GM21515 (cell line): ENCODE data around the gene TAF3.
A peak's percentile ranks its signal among the peaks of the same experiment; 100 is the strongest.
"Not testable (repeated sequence)": the region's sequence is repeated elsewhere in the genome, so short reads cannot be mapped to it uniquely, and the experiment has no call there.

Experiments
- ATAC-seq: cut with Tn5 transposase; IDR thresholded peaks from one replicate; pipeline ENCODE4 v1.9.1; 2021; ENCODE audit not compliant: unreplicated experiment

Gene TAF3

DNA sequence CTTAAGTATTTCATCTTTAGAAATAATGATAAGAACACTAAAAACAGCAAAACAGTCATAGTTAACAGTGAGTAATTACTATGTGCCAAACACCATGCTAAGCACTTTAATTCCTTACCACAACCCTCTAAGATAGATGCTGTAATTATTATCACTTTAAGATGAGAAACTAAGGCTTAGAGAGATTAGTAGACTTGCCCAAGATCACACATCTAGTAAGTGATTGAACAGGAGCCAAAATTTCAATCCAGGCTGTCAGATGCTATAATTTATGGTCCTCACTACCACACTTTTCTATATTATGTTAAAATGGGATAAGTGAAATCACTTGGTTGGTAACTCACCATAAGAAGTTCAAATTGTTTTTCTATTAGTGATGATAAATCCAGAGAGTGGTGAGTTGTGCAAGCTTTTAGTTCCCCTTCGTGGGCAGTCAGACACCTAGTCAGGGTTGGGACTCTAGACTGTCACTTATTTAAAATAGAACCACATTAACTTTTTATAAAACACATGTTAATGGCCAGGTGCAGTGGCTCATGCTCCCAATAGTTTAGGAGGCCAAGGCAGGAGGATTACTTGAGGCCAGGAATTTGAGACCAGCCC lies 150.3 kb downstream of the TAF3 start:
- no peak for ATAC-seq

DNA sequence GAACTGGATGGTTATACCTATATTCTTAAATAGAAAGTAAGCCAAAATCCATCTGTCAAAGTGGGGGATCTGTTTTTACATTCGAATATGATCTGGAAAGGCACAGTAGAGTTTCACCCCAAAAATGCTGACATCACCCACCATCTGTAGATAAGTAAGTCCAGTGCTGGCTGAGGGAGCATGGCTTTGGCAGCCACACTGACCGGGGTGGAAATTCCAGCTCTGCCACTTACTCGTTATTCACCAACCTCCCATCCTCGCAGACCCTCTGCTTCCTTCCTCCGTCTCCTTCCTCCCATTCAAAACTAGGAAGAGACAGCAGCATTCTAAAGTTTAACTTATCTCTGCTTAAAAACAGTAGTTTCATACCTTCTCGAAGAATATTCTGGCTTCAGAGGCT lies 151.3 kb downstream of the TAF3 start:
- ATAC-seq: no peak

DNA sequence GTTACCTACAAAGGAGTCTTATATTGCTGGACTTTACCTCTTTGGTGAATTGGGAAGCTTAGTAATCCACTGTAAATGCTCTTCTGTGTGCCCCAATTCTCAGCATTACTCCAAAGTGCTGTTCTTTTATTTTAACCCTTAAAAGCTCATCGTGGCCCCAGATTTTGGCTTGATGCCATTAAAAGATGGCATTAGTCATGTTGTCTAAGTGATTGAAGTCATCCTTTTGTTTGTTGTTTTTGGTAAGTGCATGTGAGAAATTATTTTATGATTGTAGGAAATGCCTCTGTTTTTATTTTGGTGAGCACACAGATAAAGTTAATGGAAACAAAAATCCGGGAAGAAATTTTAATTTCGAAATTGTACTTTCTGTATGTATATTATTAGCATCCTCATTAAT lies 153.6 kb downstream of the TAF3 start:
- ATAC-seq: no peak

DNA sequence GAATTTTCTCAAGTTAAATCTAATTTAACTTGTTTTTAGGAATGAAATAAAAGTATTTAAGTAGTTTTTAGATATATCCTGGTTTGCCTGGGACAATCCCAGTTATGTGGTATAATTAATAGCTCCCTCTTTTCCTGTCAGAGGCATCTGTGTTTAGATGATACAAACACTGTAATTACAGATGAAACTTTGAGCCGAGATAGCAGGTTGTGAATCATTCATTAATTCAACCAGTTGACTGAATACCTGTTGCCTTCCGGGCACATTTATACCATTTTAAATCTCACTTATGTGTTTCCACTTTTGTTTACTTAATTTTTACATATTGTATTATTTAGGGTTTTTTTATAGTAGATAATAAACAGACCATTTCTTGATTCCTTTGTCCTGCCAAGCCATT lies 154.1 kb downstream of the TAF3 start:
- ATAC-seq: no peak

DNA sequence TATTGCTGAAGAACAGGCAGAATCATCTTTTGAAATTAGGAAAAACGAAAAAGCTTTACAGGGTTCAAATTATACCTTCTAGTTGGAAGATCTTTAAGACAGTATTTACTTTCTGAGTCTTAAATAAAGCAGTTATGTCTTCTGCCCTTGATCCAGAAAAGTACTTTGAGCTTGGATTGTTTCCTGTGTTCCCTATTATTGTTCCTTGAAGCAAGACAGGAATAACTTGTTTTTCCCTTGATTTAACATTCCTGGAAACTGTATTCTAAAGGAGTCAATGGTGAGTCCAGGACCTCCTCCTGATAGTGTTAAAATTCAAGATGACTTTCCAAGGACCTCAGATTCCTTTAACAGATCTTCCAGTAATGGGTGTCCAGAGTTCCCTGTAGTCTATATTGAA lies 161.9 kb downstream of the TAF3 start:
- no peak for ATAC-seq

DNA sequence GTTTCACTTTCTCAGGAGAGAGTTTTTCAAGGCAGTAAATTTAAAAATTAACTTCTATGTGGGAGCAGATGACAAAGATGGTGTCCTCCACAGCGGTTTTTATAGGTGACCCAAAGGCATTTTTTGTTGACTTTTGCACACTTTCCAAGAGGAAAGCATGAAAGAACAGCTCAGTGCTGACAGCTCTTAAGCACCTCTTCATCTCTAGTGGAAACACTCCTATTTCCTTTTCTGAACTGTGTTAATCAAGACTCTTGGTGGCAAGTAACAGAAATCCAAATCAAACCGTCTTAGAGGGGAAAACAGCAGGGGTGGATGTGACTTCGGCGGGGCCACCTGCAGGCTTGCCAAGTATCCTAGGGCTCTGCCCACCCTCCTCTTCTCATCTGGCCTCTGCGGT lies 164.4 kb downstream of the TAF3 start:
- ATAC-seq: no peak

DNA sequence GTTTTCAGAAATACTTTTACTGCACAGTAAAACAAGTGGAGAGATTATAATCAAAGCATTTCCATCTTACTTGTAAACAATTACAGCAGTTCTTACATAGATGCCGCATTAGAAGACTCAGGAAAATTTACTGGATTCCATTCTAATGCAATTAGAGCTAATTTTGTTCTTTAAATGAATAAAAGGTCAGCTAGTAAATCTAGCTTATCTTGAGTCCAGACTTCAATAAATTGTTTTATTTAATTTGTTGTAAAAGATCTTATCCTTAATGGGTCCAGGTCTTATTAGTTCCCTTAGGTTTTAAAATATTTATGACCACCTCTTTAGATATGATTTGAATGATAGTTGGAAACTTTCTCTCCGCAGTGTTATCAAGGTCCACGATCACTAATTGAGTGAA lies 166.0 kb downstream of the TAF3 start:
- ATAC-seq: no peak

DNA sequence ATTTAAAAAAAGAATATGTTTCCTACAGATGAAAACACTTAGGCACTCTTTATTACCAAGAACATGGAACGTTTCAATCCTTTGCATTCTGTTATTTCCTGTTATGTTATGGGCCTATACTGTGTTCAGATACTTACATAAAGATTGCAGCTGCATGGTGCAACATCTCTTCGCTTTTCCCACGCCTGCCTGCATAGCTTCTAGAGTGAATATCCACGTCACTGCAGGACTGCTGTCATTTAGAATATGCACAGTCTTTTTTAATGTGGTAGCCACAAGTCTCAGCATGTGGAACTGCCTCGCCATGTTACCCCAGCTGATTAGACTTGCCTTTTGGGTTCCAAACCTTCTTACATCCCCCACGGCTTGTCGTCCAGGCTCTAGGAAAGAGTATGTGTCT lies 166.6 kb downstream of the TAF3 start:
- ATAC-seq: no peak

DNA sequence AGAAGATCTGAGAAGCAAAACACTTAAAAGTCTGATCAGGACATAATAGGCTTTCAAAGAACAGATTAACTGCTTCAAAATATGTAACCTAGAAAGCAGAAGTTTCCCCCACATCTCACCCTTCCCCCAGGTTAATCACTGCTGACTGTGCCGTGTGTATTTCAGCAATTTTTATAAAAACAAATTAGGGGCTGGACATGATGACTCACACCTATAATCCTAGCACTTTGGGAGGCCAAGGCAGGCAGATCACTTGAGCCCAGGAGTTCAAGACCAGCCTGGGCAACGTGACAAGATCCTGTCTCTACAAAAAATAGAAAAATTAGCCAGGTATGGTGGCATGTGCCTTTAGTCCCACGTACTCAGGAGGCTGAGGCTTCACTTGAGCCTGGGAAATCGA lies 168.5 kb downstream of the TAF3 start:
- ATAC-seq: no peak

DNA sequence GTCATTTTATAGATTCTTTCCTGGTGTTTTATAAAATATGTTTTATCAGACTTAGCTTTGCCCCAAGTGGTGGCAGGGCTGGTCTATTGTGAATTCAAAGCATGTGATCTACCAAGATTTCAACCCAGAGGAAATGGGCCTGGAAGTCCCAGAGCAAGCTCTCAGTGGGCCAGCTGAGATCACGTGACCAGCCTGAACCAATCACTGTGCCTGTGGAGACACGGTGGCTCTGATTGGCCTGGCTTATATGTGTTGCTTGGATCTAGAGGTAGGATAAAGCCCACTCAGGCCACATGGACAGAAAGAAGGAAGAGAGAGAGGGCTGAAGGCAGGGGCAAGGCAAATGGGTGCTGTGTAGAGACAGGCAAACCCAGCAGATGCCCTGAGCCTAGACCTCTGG lies 170.7 kb downstream of the TAF3 start:
- no peak for ATAC-seq

DNA sequence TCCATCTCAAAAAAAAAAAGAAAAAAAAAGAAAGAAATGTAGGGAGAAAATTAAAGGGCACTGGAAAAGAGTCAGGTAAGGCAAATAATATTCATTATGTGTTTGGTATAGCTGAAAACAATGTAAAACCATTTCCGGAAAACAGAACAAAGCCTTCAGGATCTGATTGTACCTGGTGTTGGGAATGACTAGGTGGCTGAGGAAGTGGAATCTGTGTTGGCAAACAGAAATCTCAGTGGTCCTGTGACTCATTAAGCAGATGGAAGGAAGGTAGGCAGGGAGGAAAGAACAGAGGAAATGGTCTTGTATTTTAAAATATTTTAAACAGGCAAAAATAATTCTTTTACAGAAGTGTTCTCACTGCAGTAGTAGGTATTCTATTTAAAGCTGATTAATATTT lies 180.5 kb downstream of the TAF3 start:
- ATAC-seq: no peak

DNA sequence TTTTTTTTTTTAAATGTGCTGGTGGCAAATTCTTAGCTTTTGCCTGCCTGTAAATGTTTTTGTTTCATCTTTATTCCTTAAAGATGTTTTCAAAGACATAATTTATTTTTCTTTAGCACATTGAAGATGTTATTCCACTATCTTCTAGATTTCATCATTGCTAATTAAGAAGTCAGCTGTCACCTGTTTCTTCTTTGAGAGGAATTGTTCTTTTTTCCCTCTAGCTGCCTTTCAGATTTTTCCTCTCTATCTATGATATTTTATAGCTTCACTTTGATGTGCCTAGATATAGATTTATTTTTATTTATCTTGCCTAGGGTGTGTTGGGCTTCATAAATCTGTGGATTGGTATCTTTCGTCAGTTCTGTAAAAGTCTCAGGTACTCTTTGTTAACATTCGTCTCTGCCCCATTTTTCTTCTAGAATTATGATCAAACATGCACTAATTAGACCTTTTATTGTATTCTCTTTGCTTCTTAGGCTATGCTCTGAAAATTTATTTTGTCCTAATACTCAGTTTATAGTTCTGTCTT lies 186.2 kb downstream of the TAF3 start:
- no peak for ATAC-seq

DNA sequence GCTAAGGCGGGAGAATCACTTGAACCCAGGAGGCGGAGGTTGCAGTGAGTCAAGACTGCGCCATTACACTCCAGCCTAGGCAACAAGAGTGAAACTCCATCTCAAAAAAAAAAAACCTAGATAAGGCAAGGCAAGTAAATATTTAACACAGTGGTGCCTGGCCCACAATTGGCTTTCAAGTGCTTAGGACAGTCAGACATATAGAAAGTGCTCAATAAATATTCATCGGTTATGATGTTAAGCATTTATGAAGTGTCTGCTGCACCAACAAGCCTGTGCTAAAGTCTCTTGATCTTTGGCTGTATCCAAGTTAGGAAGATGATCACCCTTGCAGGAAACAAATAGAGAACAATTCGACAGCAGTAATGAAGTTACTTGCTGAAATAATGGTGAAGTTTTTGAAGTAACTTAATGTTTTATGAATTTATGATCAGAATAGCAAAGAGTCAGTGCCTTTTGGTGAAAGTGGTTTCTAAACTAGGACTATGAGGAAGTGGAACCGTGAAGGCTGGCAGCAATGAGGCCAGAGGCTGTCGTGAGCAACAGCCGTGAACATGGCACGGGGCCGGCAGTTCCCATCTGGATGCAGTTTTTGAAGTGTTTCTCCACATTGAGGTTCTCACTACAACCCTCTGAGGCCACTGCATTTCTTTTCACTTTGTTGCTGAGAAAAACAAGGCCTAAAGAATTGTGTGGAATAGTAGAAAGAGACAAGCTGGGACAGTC lies 188.1 kb downstream of the TAF3 start:
- ATAC-seq: peak; percentile 58

DNA sequence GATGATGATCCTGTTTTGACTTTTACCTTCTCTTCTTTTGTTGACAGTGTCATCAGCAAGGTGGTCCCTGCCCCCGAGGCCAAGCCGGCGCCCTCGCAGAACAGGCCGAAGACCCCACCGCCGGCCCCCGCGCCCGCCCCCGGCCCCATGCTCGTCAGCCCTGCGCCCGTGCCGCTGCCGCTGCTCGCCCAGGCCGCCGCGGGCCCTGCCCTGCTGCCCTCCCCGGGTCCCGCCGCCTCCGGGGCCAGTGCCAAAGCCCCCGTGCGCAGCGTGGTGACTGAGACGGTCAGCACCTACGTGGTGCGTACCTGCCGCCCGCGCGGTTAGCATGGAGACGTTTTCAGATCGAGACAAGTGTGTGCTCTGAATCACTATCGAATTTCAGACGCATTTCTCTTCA lies 190.7 kb downstream of the TAF3 start:
- ATAC-seq: no peak

DNA sequence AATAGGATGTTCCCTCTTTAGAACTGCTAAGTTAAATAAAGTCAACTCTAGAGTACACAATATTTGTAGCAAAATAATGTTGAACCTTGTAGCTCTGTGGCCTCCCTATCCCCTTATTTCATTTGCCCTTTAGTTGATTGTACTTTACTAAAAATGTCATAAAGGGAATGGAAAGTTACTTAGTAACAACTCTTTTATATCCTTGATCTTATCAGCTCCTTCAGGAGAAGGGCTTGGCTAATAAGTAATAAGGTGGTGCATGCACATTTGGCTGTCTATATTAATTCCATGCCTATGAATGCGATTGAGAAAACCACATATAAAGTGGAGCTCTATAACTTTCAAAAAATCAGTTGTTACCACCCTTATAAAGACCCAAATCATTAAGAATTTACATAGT lies 194.7 kb downstream of the TAF3 start:
- no peak for ATAC-seq

DNA sequence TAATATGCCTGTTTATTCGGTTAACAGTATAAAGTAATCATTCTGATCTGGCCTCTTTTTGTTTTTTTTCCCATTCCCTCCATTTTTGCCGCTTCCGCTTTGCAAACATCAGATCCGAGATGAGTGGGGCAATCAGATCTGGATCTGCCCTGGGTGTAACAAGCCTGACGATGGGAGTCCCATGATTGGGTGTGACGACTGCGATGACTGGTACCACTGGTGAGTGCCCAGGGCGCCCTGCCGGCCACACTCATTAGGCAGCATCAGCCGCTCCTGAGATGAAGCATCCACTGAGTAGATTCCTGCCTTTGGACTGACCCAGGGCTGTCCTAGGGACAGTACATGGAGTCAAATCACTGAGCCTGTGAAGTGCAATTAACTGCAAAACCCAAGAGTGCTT lies 195.3 kb downstream of the TAF3 start:
- no peak for ATAC-seq

DNA sequence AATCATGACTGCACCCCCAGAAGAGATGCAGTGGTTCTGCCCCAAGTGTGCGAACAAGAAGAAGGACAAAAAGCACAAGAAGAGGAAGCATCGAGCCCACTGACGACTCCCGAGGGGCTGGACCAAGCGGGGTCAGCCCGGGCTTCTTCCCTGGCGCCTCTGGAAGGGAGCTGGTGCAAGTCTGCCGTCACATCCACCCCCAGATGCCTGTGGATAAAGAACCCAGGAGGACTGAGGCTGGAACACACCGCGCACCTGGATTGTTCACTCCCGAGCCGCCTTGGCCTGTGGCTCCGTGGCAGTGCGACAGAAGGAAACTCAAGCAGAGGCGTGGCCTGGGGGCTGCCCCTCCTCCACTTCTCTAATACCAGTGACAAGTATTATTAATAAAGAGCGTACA lies 196.3 kb downstream of the TAF3 start:
- ATAC-seq: no peak

DNA sequence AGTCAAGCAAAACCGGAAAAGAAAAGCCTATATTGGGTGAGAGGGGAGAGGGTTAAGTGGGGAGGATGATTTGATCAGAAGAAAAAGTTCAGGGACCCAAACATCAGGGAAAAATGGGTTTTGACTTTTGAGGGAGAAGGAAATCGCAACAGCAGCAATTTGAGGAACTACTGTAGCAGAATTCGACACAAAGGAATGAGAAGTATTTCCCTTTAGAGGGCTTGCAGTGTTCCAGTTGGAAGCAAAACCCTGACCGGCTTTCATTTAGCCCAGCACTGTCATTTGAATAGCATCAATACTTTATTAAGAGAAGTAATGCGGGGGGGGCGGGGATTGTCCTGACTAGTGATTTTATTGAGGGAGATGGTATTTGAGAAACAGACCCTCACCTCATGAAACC lies 199.0 kb downstream of the TAF3 start:
- ATAC-seq: no peak

DNA sequence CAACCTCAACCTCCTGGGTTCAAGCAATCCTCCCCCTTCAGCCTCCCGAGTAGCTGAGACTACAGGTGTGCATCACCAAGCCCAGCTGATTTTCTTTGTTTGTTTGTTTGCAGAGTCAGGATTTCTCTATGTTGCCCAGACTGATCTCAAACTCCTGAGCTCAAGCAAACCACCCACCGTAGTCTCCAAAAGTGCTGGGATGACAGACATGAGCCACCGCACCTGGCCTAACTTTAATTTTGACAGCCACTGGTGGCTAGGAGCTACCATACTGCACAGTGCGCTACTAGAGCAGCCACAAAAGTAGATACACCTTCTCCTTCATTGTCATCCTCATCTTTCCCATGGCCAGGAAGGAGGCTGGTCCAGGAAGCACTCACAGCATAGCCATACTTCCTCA lies 205.0 kb downstream of the TAF3 start:
- ATAC-seq: no peak

DNA sequence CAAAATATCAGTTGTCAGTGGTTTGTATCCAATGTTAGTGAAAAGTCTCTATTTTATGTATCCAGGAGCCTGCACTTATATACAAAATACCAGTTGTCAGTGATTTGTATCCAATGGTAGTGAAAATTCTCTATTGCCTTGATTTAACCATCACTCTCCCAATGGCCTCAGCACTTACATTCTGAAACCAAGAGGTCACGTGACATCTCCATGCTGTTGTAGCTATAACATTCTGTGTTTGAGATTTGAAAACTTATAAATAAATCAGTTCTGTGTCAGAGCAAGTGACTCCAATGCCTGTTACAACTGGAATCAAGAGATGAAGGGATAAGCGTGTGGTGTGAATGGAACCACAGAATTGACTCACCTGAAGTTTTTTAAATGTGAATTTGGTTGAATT lies 205.5 kb downstream of the TAF3 start:
- no peak for ATAC-seq

DNA sequence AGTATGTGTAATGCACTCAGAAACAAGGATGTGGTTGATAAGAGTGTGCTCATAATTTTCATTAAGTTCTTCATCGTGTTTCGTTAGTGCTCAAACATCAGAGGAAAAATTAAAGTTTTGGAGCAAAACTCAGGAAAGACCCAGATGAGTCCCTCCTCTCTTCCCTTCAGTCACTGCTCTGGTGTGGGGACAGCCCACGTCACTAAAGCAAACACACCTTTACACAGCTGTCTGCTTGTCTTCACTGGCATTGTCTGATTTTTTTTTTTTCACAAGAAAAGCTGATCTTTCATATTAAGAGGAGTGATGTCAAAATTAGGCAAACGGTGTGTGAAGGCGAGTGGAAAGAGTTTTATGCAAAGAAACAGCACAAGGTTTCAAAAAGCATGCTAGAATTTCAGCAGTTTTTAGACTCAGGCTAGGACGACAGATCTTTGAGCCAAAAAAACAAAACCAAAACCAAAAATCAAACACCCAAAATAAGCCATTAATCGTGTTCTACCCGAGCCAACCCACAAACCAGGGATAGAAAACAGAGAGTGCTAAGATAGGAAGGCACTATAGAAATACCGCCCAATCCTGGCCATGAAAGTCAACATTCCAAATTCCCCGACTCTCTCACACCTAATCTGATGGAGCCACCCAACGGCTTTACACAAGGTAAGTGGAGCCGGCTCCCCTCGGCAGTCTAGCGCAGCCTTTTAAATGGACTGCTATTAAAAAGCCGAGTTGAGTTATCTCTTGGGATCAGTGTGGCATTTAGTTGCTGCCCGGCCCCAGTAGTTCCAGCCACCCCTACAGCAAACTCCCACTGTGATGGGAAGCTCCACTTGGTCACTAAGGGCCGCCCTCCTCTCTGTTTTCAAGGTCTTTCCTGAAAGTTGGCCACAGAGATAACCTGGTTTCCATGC lies 208.3 kb downstream of the TAF3 start:
- no peak for ATAC-seq

DNA sequence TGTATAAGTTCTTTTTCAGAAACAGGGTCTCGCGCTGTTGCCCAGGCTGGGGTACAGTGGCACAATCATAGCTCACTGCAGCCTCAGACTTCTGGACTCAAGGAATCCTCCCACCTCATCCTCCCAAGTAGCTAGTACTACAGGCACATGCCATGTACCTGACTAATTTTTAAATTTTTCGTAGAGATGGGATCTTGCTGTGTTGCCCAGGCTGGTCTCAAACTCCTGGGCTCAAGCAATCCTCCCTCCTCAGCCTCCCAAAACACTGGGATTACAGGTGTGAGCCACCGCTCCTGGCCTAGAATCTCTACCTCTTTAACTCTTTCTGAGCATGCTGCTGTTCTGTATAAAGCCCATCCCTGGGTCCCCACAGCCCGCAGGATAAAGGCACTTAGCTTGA lies 212.9 kb downstream of the TAF3 start:
- ATAC-seq: not testable (repeated sequence)
